Stimulated activated CD4-positive, alpha-beta T cell treated with anti-CD3 and anti-CD28 coated beads, Interleukin-1b, Interleukin-23, amount 100 ng/mL, for 48 hours (primary cell): Measurements from ENCODE around the gene CCDC38.
A peak's percentile ranks its signal among the peaks of the same experiment; 100 is the strongest.
"Not testable (repeated sequence)": the region's sequence is repeated elsewhere in the genome, so short reads cannot be mapped to it uniquely, and the experiment has no call there.

Experiments
- DNase-seq: peaks from one replicate; pipeline ENCODE4 v3.0.0-alpha.2; 2020

CCDC38 gene

DNA sequence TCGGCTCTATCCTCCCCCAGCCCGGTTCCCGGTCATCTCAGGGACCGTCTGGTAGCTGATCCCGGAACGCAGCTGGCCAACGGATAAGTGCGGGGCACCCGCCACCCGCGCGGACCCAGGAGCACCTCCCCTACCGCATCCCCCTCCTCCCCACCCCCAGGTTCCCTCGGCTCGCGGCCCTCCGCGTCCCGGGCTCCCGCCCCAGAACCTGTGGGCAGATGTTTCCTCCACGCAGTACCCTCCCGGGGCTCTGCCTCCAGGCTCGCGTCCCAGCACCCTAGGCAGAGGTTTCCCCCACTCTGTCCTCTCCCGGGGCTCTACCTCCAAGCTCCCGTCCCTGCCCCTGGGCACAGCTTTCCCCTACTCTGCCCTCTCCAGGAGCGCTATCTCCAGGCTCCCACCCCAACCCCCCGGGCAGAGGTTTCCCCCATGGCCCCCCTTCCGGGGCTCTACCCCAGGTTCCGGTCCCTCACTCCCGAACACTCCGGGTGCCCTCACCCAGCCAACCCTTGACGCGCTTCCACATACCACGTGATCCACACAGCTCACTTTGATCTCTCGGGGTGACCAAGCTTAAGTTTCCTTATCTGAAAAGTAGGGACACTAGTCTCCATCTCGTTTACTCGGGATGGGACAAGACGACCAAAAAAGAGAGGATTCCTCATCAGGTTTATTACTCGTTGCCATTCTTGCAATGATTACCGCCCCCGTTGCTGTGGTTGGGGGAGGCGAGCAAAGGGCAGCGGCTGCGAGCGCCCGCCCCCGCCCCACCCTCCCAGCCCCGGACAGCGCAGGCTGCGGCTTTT, at the start of gene CCDC38:
Gene CCDC38, minus strand, starts transcription at position 91 of the 806 bp plus-strand sequence. CDS start 6,105 bp downstream, outside the sequence.
- peak; percentile 88 for DNase-seq

GRCh38 chr12:95990136-95990535, 47.7 kb upstream of the CCDC38 start:
- DNase-seq: no peak

GRCh38 chr12:95989504-95990123, 47.2 kb upstream of the CCDC38 start:
- no peak for DNase-seq

GRCh38 chr12:95988506-95989275, 46.3 kb upstream of the CCDC38 start:
- DNase-seq: no peak

DNA sequence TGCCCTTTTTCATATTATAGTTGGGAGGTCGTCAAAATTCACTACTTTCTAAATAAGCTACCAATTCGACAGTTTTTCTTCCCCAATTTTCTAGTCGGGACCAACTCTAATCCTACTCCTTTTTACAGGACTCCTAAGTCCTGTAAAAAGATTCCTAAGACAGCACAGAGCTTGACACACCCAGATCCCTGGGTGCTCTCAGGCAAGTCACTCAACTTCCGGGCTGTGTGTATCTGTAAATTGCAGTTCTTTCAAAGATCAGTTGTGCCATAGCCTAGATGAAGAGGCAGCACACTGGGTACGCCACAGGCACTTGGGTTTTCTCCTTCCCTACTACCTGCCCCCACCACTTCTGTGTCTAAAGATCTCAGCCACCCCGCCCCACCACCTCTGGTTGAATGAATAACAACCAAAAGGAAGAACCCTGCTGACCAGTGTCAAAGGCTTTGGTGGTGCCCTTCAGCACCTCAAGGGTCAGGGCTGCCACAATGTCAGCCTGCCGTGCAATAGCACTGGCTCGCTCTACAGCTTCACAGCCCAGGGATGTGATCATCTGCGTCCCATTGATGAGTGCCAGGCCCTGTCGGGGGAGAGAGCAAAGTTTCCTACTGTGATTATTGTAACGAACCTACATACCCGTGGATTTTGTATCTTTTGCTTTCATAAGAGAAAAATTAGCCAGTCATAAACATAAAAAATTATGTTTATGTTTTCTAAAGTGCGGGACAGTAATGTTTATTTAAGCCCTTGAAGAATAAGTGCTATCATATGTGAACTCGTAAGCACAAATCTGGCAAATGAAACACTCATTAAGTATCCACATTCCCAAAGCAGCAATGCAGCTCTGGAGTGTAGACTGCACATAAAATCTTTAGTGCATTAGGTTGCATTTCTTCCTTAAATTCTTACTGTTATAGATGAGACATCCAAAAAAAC, 44.5 kb upstream of the CCDC38 start:
- no peak for DNase-seq

- DNase-seq: no peak
These were observed 42.3 kb upstream of the CCDC38 start for GRCh38 chr12:95984682-95985081.

DNA sequence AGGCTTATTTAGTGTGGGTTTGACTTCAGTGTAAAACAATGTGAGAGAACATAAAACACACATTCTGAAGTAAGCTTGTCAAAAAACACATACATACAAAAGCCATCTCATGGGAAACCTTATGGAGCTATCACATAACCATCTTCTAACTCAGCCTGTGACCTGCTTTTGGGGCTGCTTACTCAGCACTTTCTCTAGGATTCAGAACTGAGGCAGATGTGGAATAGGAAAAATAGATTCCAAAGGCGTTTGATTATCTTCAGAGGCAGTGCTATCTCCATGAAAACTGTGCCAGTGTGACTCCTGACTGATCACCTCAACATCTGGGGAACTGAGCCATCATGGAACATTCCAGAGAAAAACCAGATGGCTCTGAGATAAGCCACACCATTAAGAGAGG, 40.2 kb upstream of the CCDC38 start:
- DNase-seq: no peak

DNA sequence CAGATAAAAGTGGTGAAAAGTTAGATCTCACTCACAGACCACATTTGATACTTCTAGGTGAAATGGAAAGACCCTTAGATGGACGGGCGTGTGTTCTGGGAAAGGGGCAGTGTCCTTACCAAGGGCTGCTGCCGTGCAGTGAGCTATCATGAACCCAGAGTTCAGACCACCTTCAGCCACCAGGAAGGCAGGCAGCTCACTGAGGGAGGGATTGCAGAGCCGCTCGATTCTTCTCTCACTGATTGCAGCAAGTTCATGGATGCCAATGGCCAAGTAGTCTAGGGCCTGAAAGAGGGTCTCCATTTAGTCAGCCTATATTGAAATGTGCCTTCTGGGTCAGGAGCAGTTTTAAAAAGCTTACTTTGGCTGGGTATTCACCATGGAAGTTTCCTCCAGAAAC, 38.0 kb upstream of the CCDC38 start:
- DNase-seq: no peak

DNA sequence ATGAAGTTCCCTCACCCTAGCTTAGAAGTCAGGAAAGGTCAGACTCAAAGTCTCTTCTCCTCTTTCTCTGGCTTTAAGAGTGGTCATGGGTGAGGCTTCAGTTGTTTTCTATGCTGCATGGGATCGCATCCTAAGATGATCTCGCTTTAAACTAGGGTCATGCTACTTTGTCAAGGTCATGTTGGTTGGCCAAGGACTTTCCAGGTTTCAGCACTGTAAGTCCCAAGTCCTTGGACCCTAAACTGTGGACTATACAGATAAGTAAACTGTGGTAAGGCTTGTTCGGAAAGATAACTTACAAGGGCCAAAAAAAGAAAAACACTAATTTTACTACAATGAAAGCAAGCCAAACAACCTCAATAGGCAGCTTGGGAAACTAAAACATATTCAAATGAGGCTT, 36.4 kb upstream of the CCDC38 start:
- no peak for DNase-seq

DNA sequence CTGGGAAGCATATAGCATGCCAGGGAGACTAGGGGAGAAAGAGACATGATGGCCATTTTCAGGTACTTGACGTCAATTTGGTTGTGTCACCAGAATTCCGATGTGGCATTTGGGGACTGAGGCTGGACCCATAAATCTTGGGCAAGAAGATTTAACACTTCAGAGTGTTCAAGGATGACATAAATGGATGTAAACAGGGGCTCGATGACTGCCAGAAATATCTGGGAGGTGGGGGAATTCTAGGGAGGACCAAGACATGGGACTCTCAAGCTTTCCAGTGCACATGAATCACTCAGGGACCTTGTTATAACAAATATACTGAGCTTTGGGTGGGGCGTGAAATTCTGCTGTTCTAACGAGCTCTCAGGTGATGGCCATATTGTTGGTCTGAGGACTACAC, 35.9 kb upstream of the CCDC38 start:
- DNase-seq: no peak

DNA sequence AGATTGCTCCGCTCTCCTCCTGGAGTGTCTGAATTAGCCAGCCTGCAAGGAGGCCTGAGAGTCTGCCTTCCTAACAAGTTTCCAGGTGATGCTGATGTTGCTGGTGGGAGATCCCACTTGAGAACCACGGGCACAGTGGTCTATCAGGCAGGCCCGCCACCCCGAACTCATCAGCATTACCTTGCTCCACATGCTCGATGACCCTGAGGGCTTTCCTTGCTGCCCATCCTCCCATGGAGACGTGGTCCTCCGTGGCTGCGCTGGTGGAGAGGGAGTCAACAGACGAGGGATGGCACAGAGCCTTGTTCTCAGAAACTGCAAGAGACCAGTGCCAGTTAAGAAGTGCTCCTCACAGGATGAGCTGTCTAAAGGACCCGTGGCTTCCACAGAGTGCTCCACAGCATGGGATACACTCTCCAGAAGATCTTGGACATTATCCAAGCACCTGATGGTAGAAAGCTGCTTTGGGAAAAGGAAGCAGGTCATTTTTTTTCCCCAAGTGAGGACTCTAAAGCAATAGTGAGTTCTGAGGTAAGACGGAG, 35.4 kb upstream of the CCDC38 start:
- DNase-seq: no peak

DNA sequence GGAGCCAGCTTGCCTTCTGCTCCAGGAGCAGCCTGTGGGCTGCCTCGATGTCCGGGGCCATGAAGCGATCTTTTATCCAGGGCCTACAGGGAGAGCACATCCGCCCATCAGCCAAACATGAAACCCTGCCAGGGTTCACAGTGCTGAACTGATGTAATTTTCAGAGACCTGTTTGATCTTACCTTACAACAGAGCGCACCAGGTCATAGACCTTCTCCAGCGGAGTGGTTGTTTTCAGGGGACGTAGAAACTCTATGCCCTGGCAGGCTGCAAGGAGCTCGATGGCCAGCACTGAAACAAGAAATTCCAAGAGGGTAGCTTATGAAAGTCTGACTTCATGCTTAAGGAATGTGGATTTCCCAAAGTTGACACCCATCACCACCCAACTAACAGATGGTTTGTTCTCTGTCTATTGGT, 34.0 kb upstream of the CCDC38 start:
- DNase-seq: no peak

DNA sequence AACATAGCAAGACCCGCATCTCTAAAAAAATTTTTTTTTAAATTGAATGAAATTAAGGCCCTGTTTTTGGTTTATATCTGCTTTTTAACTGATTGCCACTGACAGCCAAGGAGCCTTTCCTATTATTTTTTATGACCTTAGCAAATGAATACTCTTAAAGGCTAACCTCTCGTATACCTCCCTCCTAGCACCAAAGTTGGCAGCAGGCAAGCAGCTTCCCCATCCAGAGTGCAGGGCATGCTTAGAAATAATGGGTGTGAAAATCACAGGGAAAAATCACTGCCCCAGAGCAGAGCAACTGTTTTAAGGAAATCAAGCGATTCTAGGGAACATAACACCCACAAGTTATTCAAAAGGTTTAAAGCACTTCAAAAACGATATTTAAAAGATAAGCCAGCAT, 33.1 kb upstream of the CCDC38 start:
- DNase-seq: no peak

DNA sequence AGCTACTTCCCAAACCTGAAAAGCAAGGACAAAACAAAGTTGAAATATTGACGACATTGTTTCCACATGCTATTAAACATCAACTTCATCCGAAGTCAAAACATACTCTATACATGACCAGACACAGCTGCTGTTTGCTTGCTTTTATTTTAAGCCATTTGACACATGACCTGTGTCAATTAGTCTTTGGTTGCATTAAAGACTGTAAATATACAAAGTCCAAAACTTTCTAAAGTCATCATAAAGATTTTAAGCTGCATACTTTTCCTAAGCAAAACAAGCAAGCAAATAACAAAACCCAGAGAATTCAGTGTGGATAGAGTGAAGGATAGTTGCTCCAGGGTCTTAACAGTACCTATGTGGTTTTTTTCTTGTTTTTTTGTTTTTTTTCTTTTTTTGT, 31.9 kb upstream of the CCDC38 start:
- no peak for DNase-seq

- no peak for DNase-seq
These were observed 30.5 kb upstream of the CCDC38 start for GRCh38 chr12:95972832-95973456.

- DNase-seq: no peak
These were observed 28.5 kb upstream of the CCDC38 start for GRCh38 chr12:95970905-95971304.

DNA sequence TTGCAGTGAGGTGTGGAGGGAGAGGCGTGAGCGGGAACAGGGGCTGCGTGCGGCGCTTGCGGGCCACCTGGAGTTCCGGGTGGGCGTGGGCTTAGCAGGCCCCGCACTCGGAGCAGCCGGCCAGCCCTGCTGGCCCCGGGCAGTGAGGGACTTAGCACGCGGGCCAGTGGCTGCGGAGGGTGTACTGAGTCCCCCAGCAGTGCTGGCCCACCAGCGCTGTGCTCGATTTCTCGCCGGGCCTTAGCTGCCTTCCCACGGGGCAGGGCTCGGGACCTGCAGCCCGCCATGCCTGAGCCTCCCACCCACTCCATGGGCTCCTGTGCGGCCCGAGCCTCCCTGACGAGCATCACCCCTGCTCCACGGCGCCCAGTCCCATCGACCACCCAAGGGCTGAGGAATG, 26.7 kb upstream of the CCDC38 start:
- DNase-seq: not testable (repeated sequence)

- DNase-seq: no peak
These were observed 24.9 kb upstream of the CCDC38 start for GRCh38 chr12:95967301-95967700.

- DNase-seq: no peak
These were observed 24.0 kb upstream of the CCDC38 start for GRCh38 chr12:95966287-95966870.

- DNase-seq: no peak
These were observed 20.7 kb upstream of the CCDC38 start for GRCh38 chr12:95963096-95963495.

GRCh38 chr12:95962222-95962621, 19.8 kb upstream of the CCDC38 start:
- no peak for DNase-seq
